GM04503 (cell line): Measurements from ENCODE around the gene SPATS2L.

Experiments
- DNase-seq: peaks from one replicate; pipeline ENCODE4 v3.0.0-alpha.2; 2012; ENCODE audit warnings: low read depth

The SPATS2L gene

GRCh38 chr2:200297100-200297499 lies 9.4 kb upstream of the SPATS2L start:
- DNase-seq: no peak

GRCh38 chr2:200297989-200298388 lies 8.5 kb upstream of the SPATS2L start:
- no peak for DNase-seq

GRCh38 chr2:200298816-200299215 lies 7.7 kb upstream of the SPATS2L start:
- DNase-seq: no peak

- no peak for DNase-seq
Observed at GRCh38 chr2:200300065-200300464, 6.4 kb upstream of the SPATS2L start.

GRCh38 chr2:200300638-200301314 lies 5.7 kb upstream of the SPATS2L start:
- DNase-seq: no peak

- DNase-seq: no peak
Observed at GRCh38 chr2:200301953-200302858, 4.3 kb upstream of the SPATS2L start.

- no peak for DNase-seq
Observed at GRCh38 chr2:200302940-200303727, 3.4 kb upstream of the SPATS2L start.

- DNase-seq: no peak
Observed at GRCh38 chr2:200305797-200306195, 697 bp upstream of the SPATS2L start.

- DNase-seq: no peak
Observed at GRCh38 chr2:200306931-200307723, 634 bp downstream of the SPATS2L start.

GRCh38 chr2:200307724-200308545 lies 1.4 kb downstream of the SPATS2L start:
- no peak for DNase-seq

- no peak for DNase-seq
Observed at GRCh38 chr2:200308546-200309295, 2.2 kb downstream of the SPATS2L start.

GRCh38 chr2:200309296-200310049 lies 3.0 kb downstream of the SPATS2L start:
- no peak for DNase-seq

GRCh38 chr2:200310545-200310971 lies 4.1 kb downstream of the SPATS2L start:
- no peak for DNase-seq

- no peak for DNase-seq
Observed at GRCh38 chr2:200311139-200311538, 4.6 kb downstream of the SPATS2L start.

GRCh38 chr2:200314976-200315567 lies 8.6 kb downstream of the SPATS2L start:
- DNase-seq: no peak

- no peak for DNase-seq
Observed at GRCh38 chr2:200317975-200318374, 11.5 kb downstream of the SPATS2L start.

GRCh38 chr2:200318940-200319435 lies 12.5 kb downstream of the SPATS2L start:
- DNase-seq: no peak

- DNase-seq: no peak
Observed at GRCh38 chr2:200319548-200320337, 13.2 kb downstream of the SPATS2L start.
